HG03460 (cell line): ENCODE measurements around the gene OR1M1.
"Not testable (repeated sequence)": the region's sequence is repeated elsewhere in the genome, so short reads cannot be mapped to it uniquely, and the experiment has no call there.

Experiments used
- ATAC-seq: cut with Tn5 transposase; IDR thresholded peaks from one replicate; pipeline ENCODE4 v1.9.1; 2021; ENCODE audit not compliant: unreplicated experiment

The OR1M1 gene, protein sequence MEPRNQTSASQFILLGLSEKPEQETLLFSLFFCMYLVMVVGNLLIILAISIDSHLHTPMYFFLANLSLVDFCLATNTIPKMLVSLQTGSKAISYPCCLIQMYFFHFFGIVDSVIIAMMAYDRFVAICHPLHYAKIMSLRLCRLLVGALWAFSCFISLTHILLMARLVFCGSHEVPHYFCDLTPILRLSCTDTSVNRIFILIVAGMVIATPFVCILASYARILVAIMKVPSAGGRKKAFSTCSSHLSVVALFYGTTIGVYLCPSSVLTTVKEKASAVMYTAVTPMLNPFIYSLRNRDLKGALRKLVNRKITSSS

DNA sequence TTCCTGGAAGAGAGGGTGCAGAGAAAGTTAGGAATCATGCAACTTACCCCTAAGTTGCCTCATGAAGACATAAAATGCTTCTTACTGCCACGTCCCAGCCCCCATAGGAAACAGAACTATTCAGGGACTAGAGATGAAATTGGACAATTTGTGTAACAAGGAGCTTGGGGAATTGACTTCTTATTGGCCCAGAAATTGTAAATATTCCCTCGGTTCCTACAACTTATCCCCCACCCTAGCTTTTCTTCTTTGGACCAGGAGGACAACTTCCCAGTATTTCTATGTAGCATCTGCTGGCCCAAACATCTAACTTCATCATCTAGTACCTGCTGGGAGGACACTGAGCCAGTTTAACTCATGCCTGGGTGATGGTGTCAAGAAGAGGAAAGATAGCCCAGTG is at the start of gene OR1M1:
Gene OR1M1, plus strand, starts transcription at position 301 of the 400 bp plus-strand sequence. CDS start 6,184 bp downstream, outside the sequence.
- ATAC-seq = no peak

DNA sequence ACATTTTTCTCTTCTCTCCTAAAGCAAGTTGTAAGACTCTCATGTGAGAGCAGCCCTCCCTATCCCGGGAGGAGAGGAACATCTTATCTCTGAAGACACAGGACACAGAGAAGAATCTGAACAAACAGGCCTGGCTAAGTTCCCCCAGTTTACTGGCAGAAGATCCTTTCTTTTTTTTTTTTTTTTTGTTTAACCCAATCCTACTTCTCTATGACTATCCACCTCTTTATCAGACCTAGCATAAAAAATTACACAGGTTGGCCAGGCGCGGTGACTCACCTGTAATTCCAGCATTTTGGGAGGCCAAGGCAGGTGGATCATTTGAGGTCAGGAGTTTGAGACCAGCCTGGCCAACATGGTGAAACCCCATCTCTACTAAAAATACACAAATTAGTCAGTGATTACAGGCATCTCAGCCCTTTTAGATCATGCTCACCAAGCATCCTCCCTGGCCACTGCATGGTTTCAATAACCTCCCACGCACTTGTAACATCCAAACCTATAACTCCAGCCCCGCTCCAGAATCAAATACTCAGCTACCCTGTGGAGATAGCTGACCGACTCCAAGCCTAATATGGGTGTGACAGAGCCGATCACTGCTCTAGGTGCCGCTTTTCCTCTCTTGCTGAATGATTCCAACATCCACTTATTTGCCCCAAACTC is 49.3 kb upstream of the OR1M1 start:
- ATAC-seq = no peak

DNA sequence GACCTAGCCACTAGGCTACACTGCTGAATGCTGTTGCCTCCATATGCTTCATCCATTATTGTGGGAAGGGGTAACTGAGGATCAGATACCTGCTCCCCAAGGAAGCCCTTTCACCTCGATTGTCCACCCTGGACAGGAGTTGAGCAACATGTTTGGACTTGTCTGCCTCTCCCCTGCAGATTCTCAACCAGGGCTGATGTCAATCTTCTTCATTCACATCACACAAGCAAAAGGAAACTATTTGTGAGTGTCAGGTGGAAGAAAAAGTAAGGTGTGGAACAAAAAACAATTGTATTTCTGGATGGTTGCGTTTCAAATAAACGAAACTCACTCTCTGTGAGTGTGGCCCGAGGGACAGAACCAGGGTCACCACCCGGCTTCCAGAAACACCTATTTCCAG is 47.1 kb upstream of the OR1M1 start:
- no peak for ATAC-seq

DNA sequence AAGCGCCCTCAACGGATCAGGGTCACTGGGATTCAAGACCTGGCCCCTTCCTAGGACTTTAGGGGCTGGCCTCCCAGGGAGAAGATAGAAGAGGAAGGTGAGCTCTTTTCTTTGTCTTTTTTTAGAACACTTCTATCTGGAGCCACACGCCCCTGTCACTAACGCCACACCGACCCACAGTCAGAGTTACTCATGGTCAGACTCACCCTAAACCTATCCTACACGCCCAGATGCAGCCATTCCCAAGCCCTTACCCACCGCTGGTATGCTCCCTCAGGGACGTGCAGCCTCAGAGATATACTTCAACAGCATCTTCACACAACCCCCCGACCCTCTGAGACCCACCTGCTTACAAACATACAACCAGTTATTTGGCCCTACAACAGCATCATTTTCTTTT is 46.7 kb upstream of the OR1M1 start:
- no peak for ATAC-seq

DNA sequence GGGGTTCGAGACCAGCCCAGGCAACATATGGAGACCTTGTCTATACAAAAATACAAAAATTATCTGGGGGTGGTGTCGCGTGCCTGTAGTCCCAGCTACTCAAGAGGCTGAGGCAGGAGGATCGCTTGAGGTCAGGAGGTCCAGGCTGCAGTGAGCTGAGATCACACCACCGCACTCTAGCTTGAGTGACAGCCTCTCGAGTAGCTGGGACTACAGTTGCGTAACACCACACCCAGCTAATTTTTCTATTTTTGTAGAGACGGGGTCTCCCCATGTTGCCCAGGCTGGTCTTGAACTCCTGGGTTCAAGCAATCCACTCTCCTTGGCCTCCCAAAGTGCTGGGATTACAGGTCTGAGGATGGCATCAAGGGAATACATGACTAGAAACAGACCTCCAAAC is 45.8 kb upstream of the OR1M1 start:
- ATAC-seq = no peak

DNA sequence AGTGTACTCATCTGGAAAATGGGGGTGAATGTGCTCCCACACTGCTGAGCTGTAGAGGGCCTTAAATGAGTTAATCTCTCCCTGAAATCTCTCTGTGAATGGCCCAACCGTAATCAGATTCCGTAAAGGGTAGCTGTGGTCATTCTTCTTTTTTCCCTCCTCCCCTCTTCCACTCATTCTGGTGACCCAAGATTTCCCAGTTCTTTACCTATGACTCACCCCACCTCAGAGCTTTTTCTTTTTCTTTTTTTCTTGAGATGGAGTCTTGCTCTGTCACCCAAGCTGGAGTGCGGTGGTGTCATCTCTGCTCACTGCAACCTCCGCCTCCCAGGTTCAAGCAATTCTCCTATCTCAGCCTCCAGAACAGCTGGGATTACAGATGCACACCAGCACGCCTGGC is 43.3 kb upstream of the OR1M1 start:
- ATAC-seq = no peak

DNA sequence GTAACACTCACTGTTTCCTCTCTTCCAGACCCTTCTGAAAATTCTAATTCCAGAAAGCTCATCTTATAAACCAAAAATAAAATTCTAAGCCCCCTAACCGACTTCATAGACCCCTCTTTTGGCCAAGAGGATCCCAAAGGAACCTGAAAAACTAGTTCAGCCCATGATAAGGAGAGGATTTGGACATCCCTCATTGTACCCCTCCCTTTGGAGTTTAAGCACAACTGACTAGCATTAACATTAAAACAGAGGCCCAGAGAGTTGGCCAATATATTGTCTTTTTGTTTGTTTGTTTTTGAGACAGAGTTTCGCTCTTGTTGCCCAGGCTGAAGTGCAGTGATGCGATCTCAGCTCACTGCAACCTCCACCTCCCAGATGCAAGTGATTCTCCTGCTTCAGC is 42.4 kb upstream of the OR1M1 start:
- no peak for ATAC-seq

DNA sequence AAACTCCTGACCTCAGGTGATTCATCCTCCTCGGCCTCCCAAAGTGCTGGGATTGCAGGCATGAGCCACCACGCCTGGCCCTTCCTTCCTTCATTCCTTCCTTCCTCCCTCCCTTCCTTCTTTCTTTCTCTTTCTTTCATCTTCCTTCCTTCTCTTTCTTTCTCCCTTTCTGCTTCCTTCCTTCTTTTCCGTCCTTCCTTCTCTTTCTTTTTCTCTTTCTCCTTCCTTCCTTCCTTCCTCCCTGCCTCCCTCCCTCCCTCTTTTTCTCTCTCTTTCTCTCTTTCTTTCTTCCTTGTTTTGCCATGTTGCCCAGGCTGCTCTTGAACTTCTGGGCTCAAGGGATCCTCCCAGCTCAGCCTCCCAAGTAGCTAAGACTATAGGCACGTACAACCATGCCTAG is 40.2 kb upstream of the OR1M1 start:
- ATAC-seq = no peak

DNA sequence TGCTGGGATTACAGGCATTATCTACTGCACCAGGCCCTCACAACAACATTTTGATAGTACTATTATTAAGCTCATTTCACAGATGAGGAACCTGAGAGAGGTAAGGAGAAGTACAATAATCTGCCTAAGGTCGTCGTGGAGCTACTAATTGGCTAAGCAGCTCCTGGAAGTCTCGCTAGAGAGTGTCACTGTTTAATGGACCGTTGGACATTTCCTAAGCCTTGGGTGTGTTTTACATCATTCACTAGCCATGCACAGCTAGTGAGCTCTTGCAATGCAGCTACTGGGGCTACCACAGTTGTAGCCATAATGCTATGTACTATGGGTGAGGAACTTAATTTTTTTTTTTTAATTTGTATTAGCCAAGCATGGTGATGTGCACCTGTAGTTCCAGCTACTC is 34.0 kb upstream of the OR1M1 start:
- ATAC-seq = no peak

DNA sequence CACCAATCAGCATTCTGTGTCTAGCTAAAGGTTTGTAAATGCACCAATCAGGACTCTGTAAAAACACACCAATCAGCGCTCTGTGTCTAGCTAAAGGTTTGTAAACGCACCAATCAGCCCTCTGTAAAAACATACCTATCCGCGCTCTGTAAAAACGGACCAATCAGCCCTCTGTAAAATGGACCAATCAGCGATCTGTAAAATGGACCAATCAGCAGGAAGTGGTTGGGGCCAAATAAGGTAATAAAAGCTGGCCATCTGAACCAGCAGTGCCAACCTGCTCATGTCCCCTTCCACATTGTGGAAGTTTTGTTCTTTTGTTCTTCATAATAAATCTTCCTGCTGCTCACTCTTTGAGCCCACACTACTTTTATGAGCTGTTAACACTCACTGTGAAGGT is 33.2 kb upstream of the OR1M1 start:
- not testable (repeated sequence) for ATAC-seq

DNA sequence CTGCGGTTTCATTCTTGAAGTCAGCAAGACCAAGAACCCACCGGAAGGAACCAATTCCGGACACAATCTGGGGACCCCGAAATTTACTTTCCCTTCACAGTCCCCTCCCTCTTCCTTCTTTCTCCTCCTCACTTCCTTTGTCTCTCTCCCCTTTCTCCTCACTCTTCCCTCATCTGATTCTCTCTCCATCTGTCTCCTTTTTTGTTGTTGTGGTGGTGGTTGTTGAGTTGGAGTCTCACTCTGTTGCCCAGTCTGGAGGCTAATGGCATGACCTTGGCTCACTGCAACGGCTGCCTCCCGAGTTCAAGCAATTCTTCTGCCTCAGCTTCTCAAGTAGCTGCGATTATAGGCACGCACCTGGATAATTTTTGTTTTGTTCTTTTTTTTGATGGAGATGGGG is 32.7 kb upstream of the OR1M1 start:
- ATAC-seq = no peak

DNA sequence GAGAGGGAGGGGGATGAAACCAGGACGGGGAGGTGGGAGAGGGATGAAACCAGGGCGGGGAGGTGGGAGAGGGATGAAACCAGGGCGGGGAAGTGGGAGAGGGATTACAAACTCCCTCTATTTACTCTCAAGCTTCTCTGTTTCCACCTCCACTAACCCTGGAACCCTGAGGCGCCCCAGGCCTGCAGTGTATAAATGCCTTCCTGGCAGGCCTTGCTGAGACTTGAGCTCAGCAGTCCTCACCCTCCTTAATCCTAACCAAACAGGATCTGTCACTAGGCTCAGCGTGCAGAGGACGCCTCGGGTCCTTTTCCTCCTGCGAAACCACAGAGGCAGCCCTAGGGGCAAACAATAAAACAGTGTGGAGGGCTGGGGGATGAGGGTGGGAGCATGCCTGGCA is 32.1 kb upstream of the OR1M1 start:
- ATAC-seq = no peak

DNA sequence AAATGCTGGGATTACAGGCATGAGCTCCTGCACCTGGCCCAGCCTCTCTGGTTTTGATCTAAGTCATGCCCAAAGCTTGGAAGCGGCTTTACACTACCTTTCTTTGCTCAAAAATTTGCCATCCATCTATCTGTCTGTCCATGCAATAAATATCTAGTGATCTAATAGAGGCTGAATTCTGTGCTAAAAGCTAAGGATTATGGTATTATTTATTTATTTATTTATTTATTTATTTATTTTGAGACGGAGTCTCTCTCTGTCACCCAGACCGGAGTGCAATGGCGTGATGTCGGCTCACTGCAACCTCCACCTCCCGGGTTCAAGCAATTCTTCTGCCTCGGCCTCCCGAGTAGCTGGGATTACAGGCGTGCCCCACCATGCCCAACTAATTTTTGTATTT is 30.7 kb upstream of the OR1M1 start:
- not testable (repeated sequence) for ATAC-seq

DNA sequence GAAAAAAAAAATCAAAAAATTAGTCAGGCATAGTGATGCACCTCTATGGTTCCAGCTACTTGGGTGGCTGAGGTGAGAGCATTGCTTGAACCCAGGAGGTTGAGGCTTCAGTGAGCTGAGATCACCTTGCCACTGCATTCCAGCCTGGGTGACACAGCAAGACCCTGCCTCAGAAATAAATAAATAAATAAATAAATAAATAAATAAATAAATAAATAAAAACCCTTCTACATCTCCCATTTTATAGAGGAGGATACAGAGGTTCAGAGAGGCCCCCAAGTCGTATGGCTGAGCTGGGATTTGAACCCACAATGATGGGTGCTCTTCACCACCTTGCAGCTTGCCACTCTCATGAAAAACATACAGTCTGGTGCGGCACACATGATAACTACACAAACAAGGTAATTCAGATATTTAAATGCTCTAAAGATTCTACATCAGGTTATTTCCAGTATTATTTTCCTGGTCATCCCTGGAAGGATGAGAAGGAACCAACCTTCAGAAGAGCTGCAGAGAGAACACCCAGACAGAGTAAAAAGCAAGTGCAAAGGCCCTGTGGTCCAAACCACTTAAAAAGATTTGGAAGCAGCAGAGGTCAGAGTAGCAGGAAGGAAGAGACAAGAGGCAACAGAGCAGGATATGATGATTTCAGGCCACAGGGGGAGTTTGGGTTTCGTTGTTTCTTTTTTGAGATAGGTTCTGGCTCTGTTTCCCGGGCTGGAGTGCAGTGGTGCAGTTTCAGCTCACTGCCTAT is 29.2 kb upstream of the OR1M1 start:
- ATAC-seq = no peak

DNA sequence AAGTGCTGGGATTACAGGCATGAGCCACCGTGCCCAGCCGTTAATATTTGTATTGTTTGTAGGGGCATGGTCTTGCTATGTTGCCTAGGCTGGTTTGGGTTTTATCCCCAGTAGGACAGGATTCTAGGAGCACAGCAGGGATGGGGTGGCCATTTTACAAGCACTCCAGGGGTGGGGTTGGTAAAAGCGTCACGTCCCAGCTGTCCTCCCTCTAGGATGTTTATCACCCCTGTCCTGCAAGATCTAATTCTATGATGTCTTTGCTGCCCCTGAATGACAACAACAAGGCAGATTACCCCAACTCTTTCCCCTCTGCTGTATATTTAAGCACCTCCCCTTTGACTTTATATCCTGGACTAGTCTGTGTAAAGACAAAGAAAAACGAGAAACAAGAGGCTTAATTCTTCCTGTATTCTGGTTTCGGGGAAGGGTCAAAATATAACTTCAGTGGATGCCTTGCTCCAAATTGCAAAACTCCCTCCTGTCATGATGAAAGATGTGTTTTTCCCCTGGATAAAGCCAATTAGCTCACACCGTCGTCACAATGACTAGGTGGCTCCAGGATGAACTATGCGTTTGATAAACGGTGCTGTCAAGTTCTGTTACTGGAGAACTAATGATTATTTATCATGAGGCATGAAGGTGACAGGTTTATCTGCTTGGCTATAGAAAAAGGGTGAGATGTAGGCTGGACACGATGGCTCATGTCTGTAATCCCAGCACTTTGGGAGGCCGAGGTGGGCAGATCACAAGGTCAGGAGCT is 27.8 kb upstream of the OR1M1 start:
- no peak for ATAC-seq

DNA sequence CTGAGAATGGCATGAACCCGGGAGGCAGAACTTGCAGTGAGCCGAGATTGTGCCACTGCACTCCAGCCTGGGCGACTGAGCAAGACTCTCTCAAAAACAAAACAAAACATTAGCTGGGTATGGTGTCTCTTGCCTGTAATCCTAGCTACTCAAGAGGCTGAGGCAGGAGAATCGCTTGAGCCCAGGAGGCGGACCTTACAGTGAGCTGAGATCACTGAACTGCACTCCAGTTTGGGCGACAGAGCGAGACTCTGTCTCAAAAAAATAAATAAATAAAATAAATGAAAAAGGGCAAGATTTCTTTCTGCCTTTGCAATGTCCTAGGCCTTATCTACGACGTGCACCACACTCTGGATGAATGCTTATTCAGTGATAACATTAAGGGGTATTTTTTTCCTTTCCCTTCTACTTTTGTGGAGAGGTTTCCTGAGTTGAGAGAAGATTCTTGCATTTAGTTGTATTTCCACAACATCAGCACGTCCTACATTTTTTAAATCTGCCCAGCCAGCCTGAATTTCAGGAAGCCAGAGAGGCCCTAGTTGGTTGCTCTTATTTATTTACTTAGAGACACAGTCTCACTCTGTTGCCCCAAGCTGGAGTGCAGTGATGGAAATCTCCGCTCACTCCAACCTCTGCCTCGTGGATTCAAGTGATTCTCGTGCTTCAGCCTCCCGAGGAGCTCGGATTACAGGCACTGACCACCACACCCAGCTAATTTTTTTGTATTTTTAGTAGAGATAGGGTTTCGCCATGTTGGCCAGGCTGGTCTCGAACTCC is 26.1 kb upstream of the OR1M1 start:
- ATAC-seq = no peak

DNA sequence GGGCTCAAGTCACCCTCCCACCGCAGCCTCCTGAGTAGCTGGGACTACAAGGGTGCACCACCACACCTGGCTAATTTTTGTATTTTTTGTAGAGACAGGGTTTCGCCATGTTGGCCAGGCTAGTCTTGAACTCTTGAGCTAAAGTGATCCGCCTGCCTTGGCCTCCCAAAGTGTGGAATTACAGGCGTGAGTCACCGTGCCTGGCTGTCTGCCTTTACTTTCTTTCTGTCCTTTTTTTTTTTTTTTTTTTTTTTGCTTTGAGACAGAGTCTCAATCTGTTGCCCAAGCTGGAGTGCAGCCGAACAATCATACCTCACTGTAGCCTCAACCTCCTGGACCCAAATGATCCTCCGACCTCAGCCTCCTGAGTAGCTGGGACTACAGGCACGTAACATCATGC is 25.0 kb upstream of the OR1M1 start:
- no peak for ATAC-seq

DNA sequence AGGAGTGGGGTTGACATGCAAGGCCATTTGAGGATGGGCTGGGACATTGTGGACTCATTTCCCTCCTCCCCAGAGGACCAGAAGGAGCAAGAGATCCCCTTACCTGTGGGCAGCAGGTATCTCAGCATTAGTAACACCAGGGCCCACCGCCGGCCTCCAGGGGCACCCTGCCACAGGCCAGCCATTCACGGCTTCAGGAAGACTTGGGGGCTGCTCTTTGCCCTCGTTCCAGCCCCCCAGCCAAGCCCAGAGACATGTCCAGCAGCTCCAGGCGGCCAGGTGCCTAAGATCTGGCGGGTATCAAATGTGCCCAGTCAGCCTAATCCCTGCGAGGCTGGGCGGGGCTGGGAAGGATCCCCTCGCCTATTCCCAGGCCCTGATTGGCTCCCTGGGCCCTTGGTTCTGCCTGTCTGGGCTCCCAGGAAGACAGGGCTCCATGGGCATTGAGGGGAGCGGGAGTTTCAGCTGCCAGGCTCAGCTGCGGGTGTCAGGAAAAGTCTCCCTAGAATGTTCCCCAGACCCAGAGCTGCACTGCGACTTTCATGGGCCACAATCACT is 21.3 kb upstream of the OR1M1 start:
- no peak for ATAC-seq

DNA sequence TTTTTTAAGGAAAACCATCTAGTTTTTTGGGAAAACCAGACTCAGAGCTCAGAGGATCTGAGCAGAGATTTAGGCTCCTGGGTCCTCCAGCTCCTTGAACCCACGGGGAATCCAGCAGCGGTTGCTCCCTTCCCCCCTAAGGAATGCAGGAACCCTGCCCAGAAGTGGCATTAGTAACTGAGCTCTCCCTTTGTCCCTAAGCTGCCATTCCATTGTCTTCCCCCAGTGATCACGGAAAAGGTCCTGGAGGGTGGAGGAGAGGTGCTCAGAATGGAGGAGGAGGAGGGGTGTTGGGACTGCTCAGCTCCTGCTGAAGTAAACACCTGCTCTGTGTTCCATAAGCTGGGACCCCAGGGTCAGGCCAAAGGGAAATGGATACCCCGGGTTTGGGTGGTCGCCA is 16.8 kb upstream of the OR1M1 start:
- ATAC-seq = no peak

DNA sequence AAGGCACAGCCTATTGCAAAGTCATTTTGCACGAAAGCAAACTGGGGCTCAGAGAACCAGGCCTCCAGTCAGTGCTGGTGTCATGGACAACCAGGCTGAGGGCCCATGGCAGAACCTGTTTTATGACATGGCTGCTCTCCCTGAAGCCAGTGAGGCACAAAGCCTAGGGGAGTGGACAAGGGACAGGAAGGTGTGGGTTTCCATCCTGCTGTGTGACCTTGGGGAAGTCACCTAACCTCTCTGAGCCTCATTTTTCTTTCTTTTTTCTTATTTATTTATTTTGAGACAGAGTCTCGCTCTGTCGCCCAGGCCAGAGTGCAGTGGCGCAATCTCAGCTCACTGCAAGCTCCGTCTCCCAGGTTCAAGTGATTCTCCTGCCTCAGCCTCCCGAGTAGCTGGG is 15.1 kb upstream of the OR1M1 start:
- ATAC-seq = not testable (repeated sequence)
